Measurements from ENCODE around the gene BAHCC1. TPM values are rescaled to one million over a fixed set of nuclear protein-coding genes. Genes with fewer than 3 reads are reported as not detected.

BAHCC1 gene
- total and polyA plus RNA-seq, 12 donors: 4.8 to 13.1 (median 9.2) TPM

DNA sequence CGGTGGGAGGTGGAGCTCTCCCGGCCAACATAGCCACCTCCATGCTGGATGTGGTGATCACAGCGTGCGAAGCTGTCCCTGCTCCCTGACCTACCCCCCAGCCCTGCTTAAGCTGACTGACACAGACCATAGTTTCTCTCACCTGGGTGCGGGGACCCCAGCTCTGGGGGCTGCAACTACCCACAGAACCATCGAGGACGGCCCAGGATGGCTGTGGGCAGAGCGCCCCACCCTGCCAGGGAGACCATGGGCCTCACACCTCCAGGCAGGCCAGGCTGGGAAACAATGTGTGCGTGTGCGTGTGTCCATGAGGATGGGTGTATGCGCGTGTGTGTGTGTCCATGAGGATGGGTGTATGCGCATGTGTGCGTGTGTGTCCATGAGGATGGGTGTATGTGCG is 20.4 kb downstream of the BAHCC1 start:
- H3K4me1 ChIP-seq: peaks cover 25 to 70% (median 52%) of the 10 kb centered on the region in 9 donors

DNA sequence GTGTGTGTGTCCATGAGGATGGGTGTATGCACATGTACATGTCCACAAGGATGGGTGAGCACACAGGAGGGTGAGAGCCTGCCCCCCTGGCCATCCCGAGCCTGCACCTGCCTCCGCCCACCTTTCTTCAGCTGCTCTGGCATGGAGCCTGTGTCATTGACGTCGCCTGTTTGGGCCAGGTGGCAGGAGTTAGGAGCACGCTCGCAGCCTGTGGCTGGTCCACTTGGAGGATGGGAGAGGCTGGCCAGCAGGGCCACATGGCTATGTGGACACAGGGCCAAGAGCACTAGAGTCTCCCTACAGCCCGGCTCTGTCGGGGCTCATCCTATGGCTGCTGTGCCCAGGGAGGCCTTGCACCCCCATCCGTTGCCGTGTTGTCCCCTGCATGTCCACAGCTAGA is 21.4 kb downstream of the BAHCC1 start:
- ATAC-seq: no peak
- Histone ChIP-seq H3K9me3 (no peaks in the 10 kb centered on the region), H3K36me3 (no peaks in the 10 kb centered on the region), H3K4me1 (peaks cover 34 to 72% (median 60%) of the 10 kb centered on the region in 9 donors), H3K4me3 (no peak overlapping the region), H3K27ac (peak overlapping the region in 9 of 10 donors; percentile 44 to 99 (median 76)), H3K27me3 (no peaks in the 10 kb centered on the region)
- TF ChIP-seq, protein P1, sequence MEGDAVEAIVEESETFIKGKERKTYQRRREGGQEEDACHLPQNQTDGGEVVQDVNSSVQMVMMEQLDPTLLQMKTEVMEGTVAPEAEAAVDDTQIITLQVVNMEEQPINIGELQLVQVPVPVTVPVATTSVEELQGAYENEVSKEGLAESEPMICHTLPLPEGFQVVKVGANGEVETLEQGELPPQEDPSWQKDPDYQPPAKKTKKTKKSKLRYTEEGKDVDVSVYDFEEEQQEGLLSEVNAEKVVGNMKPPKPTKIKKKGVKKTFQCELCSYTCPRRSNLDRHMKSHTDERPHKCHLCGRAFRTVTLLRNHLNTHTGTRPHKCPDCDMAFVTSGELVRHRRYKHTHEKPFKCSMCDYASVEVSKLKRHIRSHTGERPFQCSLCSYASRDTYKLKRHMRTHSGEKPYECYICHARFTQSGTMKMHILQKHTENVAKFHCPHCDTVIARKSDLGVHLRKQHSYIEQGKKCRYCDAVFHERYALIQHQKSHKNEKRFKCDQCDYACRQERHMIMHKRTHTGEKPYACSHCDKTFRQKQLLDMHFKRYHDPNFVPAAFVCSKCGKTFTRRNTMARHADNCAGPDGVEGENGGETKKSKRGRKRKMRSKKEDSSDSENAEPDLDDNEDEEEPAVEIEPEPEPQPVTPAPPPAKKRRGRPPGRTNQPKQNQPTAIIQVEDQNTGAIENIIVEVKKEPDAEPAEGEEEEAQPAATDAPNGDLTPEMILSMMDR (IDR thresholded peaks at IDR 0.05): no peak
- no peak for DNase-seq
- intact Hi-C loops (cut with DNase I): no loop called here
- WGBS, 2 donors: 62 to 79% methylated on average over 10 of the region's 10 CpGs

More for the DNA sequence above, 20.4 kb downstream of the BAHCC1 start:
- Histone ChIP-seq H3K36me3 (no peaks in the 10 kb centered on the region), H3K4me3 (no peak overlapping the region), H3K27me3 (no peaks in the 10 kb centered on the region), H3K9me3 (no peaks in the 10 kb centered on the region), H3K27ac (no peak overlapping the region)
- TF ChIP-seq, protein P1 (IDR thresholded peaks at IDR 0.05): no peak
- DNase-seq (no peak), ATAC-seq (no peak)
- intact Hi-C loops (cut with DNase I): no loop called here
- WGBS, 2 donors: 96 to 97% methylated on average over 15 of the region's 15 CpGs

GRCh38 chr17:81417049-81417878 is 22.0 kb downstream of the BAHCC1 start:
- no peak overlapping the region for H3K4me3 ChIP-seq

More at GRCh38 chr17:81417049-81417878, 22.0 kb downstream of the BAHCC1 start:
- TF ChIP-seq, protein P1 (IDR thresholded peaks at IDR 0.05): no peak
- Histone ChIP-seq H3K4me1 (peaks cover 40 to 72% (median 61%) of the 10 kb centered on the region in 9 donors), H3K36me3 (no peaks in the 10 kb centered on the region), H3K27ac (peak overlapping the region in 9 of 10 donors; percentile 52 to 99 (median 87)), H3K9me3 (no peaks in the 10 kb centered on the region), H3K27me3 (no peaks in the 10 kb centered on the region)
- WGBS, 2 donors: 72 to 77% methylated on average over 37 to 38 of the region's 38 CpGs
- ATAC-seq: peak in 1 of 8 donors; percentile 1
- DNase-seq: no peak
- intact Hi-C loops (cut with DNase I): no loop called here

All from heart right ventricle (tissue), 16 donors.